ENCODE results near the gene CRHR2.
"Not testable (repeated sequence)": the region's sequence is repeated elsewhere in the genome, so short reads cannot be mapped to it uniquely, and the experiment has no call there.

The CRHR2 gene

DNA sequence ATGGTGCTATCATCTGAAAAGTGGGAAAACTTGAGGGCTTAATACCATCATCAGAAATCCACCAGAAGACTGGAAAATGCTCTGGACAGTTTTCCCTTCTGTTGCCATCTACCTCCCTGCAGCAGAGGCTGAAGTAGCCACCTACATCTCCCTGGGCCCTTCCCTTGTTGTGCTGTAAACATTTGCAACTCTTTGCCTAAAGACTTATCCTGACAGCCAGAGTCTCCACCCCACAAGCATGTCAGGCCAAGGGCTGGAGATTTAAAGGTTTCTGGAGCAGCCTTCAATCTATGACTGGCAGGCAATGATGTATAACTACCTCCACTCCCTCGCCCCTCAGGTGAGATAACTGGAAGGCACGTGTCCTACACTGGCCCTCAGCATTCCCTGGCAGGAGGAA, 39.9 kb upstream of the CRHR2 start:
- H3K4me3 ChIP-seq (ENCODE audit: low read depth, low read length), result no peak overlapping the region
- peaks cover 9% of the 10 kb centered on the region; the same call in 1 of the 2 replicates for H3K9me3 ChIP-seq (ENCODE audit: control insufficient read depth, insufficient read depth, low read length)
- H3K4me1 ChIP-seq (ENCODE audit: control insufficient read depth, insufficient read depth, low read length), result peaks cover 9% of the 10 kb centered on the region
- H3K9ac ChIP-seq (ENCODE audit: low read depth, low read length), result no peak overlapping the region
- H3K27ac ChIP-seq (ENCODE audit: low read depth, low read length), result no peak overlapping the region
- no peaks in the 10 kb centered on the region for H3K36me3 ChIP-seq (ENCODE audit: control insufficient read depth, insufficient read depth, low read length)
- H3K27me3 ChIP-seq (ENCODE audit: control insufficient read depth, insufficient read depth, low read length), result no peaks in the 10 kb centered on the region; the same call in 1 of the 2 replicates

DNA sequence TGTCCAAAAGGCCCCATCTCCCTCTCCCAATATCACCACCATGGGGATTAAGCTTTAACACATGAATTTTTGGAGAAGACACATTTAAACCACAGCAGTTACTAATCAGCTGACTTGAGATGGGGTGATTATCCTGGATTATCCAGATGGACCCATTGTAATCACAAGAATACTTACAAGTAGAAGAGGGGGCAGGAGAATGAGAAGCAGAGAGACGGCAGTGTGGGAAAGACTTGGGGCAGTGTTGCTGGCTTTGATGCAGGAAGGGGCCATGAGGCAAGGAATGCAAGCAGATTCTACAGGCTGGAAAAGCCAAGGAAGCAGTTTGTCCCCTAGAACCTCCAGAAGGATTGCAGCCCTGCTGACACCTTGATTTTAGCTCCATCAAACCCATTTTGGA, 39.0 kb upstream of the CRHR2 start:
- H3K27me3 ChIP-seq (ENCODE audit: control insufficient read depth, insufficient read depth, low read length), result no peaks in the 10 kb centered on the region; the same call in 1 of the 2 replicates
- H3K9ac ChIP-seq (ENCODE audit: low read depth, low read length), result no peak overlapping the region
- H3K36me3 ChIP-seq (ENCODE audit: control insufficient read depth, insufficient read depth, low read length), result no peaks in the 10 kb centered on the region
- no peaks in the 10 kb centered on the region for H3K4me1 ChIP-seq (ENCODE audit: control insufficient read depth, insufficient read depth, low read length)
- no peak overlapping the region for H3K27ac ChIP-seq (ENCODE audit: low read depth, low read length)
- H3K4me3 ChIP-seq (ENCODE audit: low read depth, low read length), result no peak overlapping the region
- peaks cover 9% of the 10 kb centered on the region; the same call in 1 of the 2 replicates for H3K9me3 ChIP-seq (ENCODE audit: control insufficient read depth, insufficient read depth, low read length)

DNA sequence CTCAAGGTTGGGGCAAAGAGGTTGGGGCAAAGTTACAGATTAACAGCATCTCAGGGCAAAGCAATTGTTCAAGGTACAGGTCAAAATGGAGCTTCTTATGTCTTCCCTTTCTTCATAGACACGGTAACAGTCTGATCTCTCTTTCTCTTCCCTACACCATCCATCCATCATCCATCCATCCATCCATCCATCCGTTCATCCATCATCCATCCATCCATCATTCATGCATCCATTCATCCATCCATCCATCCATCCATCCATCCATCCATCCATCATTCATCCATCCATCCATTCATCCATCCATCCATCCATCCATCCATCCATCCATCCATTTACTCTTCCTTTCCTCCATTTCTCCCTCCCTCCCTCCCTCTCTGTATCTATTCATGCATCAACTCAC, 37.2 kb upstream of the CRHR2 start:
- not testable (repeated sequence) for H3K27ac ChIP-seq (ENCODE audit: low read depth, low read length); H3K4me1 ChIP-seq (ENCODE audit: control insufficient read depth, insufficient read depth, low read length); H3K4me3 ChIP-seq (ENCODE audit: low read depth, low read length); H3K9me3 ChIP-seq (ENCODE audit: control insufficient read depth, insufficient read depth, low read length); H3K27me3 ChIP-seq (ENCODE audit: control insufficient read depth, insufficient read depth, low read length); H3K36me3 ChIP-seq (ENCODE audit: control insufficient read depth, insufficient read depth, low read length); H3K9ac ChIP-seq (ENCODE audit: low read depth, low read length)

DNA sequence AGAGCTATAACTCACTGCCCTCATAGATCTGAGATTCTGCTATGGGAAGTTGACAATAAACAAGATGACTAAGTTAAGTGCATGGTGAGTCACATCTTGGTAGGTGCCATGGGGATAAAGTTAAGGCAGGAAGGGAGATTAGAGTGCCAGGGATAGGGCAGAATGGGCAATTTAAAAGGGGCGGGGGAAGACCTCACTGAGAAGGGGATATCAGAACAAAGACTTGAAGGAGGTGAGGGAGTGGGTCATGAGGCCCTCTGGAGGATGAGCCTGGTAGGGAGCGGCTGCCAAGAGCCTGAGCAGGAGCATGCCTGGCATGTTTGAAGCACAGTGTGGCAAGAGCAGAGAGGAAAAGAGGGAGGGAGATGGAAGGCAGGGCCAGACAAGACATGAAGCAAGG, 34.9 kb upstream of the CRHR2 start:
- Histone ChIP-seq H3K27ac (ENCODE audit: low read depth, low read length) (no peak overlapping the region), H3K9me3 (ENCODE audit: control insufficient read depth, insufficient read depth, low read length) (peaks cover 9% of the 10 kb centered on the region; the same call in 1 of the 2 replicates), H3K4me3 (ENCODE audit: low read depth, low read length) (no peak overlapping the region), H3K4me1 (ENCODE audit: control insufficient read depth, insufficient read depth, low read length) (no peaks in the 10 kb centered on the region), H3K9ac (ENCODE audit: low read depth, low read length) (no peak overlapping the region), H3K36me3 (ENCODE audit: control insufficient read depth, insufficient read depth, low read length) (no peaks in the 10 kb centered on the region), H3K27me3 (ENCODE audit: control insufficient read depth, insufficient read depth, low read length) (no peaks in the 10 kb centered on the region)

DNA sequence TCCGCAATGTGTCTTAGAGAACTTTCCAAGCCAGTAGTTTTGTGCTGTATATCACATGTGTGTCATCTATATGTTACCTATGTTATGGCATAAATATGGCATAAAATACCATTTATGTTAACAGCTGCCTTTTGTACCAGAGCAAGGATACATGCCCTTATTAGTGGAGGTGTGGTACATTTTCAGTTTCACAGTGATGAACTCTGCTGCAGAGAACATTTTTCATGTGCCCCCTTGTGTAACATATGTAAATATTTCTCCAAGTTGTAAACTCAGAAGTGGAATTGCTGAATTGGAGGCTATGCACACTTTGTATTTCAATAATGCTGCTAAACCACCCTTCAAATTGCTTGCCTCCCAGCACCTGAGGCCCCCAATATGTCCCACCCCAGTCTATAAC, 31.9 kb upstream of the CRHR2 start:
- H3K9me3 ChIP-seq (ENCODE audit: control insufficient read depth, insufficient read depth, low read length), result peaks cover 9% of the 10 kb centered on the region; the same call in 1 of the 2 replicates
- H3K27me3 ChIP-seq (ENCODE audit: control insufficient read depth, insufficient read depth, low read length), result no peaks in the 10 kb centered on the region
- no peak overlapping the region for H3K9ac ChIP-seq (ENCODE audit: low read depth, low read length)
- H3K4me3 ChIP-seq (ENCODE audit: low read depth, low read length), result no peak overlapping the region
- peaks cover 8% of the 10 kb centered on the region; the same call in 1 of the 2 replicates for H3K4me1 ChIP-seq (ENCODE audit: control insufficient read depth, insufficient read depth, low read length)
- no peaks in the 10 kb centered on the region for H3K36me3 ChIP-seq (ENCODE audit: control insufficient read depth, insufficient read depth, low read length)
- H3K27ac ChIP-seq (ENCODE audit: low read depth, low read length), result no peak overlapping the region

DNA sequence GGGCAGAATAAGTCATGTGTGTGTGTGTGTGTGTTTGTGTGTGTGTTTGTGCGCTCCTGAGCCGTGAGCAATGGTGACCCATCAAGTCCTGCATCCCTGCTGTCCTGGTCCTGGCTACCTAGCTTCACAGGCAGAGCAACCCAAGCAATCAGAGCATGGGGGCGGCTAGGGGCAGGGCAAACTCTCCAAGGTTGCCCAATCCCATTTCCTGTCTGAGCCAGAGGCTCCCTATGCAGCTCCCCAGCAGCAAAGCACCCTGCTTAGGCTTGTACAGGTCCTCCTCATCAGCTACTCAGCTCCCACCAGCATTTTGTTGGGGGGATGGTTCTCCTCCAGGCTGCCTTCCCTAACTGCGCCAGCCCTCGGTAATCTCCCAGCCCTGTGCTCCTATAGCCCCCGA, 31.1 kb upstream of the CRHR2 start:
- H3K27me3 ChIP-seq (ENCODE audit: control insufficient read depth, insufficient read depth, low read length), result no peaks in the 10 kb centered on the region
- no peak overlapping the region for H3K27ac ChIP-seq (ENCODE audit: low read depth, low read length)
- H3K9ac ChIP-seq (ENCODE audit: low read depth, low read length), result no peak overlapping the region
- no peak overlapping the region for H3K4me3 ChIP-seq (ENCODE audit: low read depth, low read length)
- H3K9me3 ChIP-seq (ENCODE audit: control insufficient read depth, insufficient read depth, low read length), result peaks cover 8% of the 10 kb centered on the region; the same call in 1 of the 2 replicates
- peaks cover 8% of the 10 kb centered on the region; the same call in 1 of the 2 replicates for H3K4me1 ChIP-seq (ENCODE audit: control insufficient read depth, insufficient read depth, low read length)
- H3K36me3 ChIP-seq (ENCODE audit: control insufficient read depth, insufficient read depth, low read length), result no peaks in the 10 kb centered on the region

DNA sequence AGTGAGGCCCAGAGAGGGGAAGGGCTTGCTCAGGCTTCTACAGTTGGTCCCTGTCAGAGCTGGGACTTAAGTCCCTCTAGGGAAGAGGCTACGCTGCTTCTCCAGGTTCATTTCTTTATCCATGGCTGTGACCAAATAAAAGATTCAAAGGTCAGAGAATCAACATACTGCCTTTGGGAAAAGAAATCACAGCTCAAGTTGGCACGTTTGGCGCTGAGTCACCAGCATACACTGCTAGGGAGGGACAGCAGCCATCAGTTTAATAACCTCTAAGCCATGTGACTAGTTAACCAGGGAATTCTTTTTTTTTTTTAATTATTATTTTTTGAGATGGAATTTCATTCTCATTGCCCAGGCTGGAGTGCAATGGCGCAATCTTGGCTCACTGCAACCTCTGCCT, 28.4 kb upstream of the CRHR2 start:
- no peak overlapping the region for H3K27ac ChIP-seq (ENCODE audit: low read depth, low read length)
- H3K9me3 ChIP-seq (ENCODE audit: control insufficient read depth, insufficient read depth, low read length), result no peaks in the 10 kb centered on the region
- H3K27me3 ChIP-seq (ENCODE audit: control insufficient read depth, insufficient read depth, low read length), result no peaks in the 10 kb centered on the region
- H3K9ac ChIP-seq (ENCODE audit: low read depth, low read length), result no peak overlapping the region
- no peak overlapping the region for H3K4me3 ChIP-seq (ENCODE audit: low read depth, low read length)
- H3K4me1 ChIP-seq (ENCODE audit: control insufficient read depth, insufficient read depth, low read length), result peaks cover 8% of the 10 kb centered on the region; the same call in 1 of the 2 replicates
- no peaks in the 10 kb centered on the region for H3K36me3 ChIP-seq (ENCODE audit: control insufficient read depth, insufficient read depth, low read length)

DNA sequence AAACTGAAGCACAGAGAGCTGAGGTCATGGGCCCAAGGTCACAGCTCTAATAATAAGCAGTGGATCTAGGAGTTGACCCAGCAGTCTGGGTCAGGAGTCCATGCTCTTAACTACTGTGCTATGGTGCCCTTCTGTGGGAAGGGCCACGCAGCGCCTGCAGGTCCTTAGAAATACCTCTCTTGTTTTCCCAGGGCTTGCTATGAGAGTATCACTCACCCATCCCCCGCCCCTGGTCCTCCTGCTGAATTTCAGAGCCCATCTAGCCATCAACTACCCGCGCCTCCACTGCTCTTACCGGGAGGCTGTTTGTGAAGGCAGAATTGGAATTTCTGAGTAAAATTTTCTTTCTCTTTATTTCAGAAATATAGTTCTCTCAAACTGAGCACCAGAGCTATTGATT, 27.3 kb upstream of the CRHR2 start:
- Histone ChIP-seq H3K27me3 (ENCODE audit: control insufficient read depth, insufficient read depth, low read length) (no peaks in the 10 kb centered on the region), H3K9ac (ENCODE audit: low read depth, low read length) (no peak overlapping the region), H3K4me1 (ENCODE audit: control insufficient read depth, insufficient read depth, low read length) (peaks cover 8% of the 10 kb centered on the region; the same call in 1 of the 2 replicates), H3K27ac (ENCODE audit: low read depth, low read length) (no peak overlapping the region), H3K4me3 (ENCODE audit: low read depth, low read length) (no peak overlapping the region), H3K36me3 (ENCODE audit: control insufficient read depth, insufficient read depth, low read length) (no peaks in the 10 kb centered on the region), H3K9me3 (ENCODE audit: control insufficient read depth, insufficient read depth, low read length) (no peaks in the 10 kb centered on the region)

DNA sequence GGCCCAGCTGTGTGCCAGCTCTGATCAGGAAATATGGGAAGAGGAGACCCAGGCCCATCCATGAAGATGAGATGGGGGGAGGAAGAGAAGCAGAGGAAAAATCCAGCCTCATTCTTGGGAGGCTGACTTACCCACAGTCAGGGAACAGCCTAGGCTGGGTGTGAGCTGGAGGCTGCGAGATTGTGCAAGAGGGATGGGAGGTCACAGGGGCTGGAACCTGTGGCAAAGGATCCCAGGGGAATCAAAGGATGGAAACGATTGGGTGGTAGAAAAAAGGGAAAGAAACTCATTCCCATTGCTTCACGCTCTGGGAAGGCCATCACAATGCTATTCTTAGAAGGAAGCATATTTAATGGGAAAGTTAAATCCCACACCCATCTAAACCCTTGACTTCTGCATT, 26.7 kb upstream of the CRHR2 start:
- Histone ChIP-seq H3K4me1 (ENCODE audit: control insufficient read depth, insufficient read depth, low read length) (peaks cover 8% of the 10 kb centered on the region; the same call in 1 of the 2 replicates), H3K36me3 (ENCODE audit: control insufficient read depth, insufficient read depth, low read length) (no peaks in the 10 kb centered on the region), H3K9me3 (ENCODE audit: control insufficient read depth, insufficient read depth, low read length) (no peaks in the 10 kb centered on the region), H3K4me3 (ENCODE audit: low read depth, low read length) (no peak overlapping the region), H3K27me3 (ENCODE audit: control insufficient read depth, insufficient read depth, low read length) (no peaks in the 10 kb centered on the region), H3K27ac (ENCODE audit: low read depth, low read length) (no peak overlapping the region), H3K9ac (ENCODE audit: low read depth, low read length) (no peak overlapping the region)

DNA sequence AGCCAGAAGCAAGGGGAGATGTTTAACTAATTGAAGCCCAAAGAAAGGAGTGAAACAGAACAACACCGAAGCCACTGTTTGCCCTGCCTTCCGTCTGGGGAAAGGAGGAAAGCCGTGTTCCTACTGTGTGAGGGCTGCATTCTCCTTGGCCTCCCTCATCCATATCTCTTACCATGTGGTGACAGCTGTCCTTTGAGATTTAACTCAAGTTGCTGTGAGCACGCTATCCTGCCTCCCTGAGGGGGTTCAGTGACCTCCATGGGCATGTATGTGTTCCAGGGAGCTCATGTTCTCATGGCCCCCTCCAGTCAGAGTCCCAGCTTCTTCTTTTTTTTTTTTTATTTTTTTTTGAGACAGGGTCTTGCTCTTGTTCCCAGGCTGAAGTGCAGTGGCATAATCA, 26.2 kb upstream of the CRHR2 start:
- H3K4me3 ChIP-seq (ENCODE audit: low read depth, low read length), result no peak overlapping the region
- no peak overlapping the region for H3K9ac ChIP-seq (ENCODE audit: low read depth, low read length)
- H3K36me3 ChIP-seq (ENCODE audit: control insufficient read depth, insufficient read depth, low read length), result no peaks in the 10 kb centered on the region
- H3K4me1 ChIP-seq (ENCODE audit: control insufficient read depth, insufficient read depth, low read length), result peaks cover 8% of the 10 kb centered on the region; the same call in 1 of the 2 replicates
- no peaks in the 10 kb centered on the region for H3K27me3 ChIP-seq (ENCODE audit: control insufficient read depth, insufficient read depth, low read length)
- no peak overlapping the region for H3K27ac ChIP-seq (ENCODE audit: low read depth, low read length)
- H3K9me3 ChIP-seq (ENCODE audit: control insufficient read depth, insufficient read depth, low read length), result no peaks in the 10 kb centered on the region

DNA sequence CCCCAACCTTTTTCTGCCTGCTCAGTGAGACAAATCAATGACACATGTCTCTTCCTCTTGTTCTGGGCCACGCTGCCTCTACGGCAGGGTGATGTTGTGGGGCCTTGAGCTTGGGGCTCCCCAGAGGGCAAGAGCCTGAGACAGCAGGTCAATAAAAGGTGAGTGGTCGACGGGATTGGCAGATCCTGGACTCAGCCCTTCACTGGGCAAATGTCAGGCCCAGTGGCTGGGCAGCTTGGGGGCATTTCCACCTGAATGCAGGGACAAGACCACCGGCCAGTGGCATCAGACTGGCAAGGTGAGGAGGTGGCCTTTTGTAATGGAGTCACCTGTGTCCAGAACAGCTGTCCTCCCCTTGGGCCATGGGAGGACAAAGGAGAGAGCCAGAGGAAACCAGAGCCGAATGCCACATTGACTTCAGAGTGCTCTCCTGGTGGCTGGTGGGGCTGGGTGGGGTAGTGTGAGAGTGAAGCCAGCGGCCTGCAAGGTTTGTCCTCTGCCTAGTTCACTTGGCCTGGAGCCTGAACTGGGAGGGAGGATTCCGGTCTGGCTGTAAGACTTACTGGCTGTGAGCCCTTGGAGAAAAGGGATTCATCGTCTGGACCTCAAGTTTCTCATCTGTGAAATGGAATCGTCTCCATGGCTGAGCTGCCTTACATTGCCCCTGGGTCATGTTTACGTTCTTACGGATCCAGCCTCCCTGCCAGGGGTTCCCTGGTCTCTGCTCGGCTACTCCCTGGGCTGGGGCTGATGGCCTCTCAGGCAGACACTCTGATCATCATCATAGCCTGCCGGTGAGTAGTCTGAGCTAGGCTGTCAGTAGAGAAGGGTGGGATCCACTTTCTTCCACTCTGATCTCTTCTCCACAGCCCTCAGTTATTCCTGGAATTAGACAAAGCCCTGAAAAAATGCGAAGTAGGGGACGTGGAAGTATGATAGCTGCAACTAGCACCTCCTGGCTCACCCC, 25.4 kb upstream of the CRHR2 start:
- no peaks in the 10 kb centered on the region for H3K9me3 ChIP-seq (ENCODE audit: control insufficient read depth, insufficient read depth, low read length)
- no peak overlapping the region for H3K9ac ChIP-seq (ENCODE audit: low read depth, low read length)
- H3K27me3 ChIP-seq (ENCODE audit: control insufficient read depth, insufficient read depth, low read length), result no peaks in the 10 kb centered on the region
- no peaks in the 10 kb centered on the region for H3K36me3 ChIP-seq (ENCODE audit: control insufficient read depth, insufficient read depth, low read length)
- H3K4me3 ChIP-seq (ENCODE audit: low read depth, low read length), result no peak overlapping the region
- peaks cover 8% of the 10 kb centered on the region; the same call in 1 of the 2 replicates for H3K4me1 ChIP-seq (ENCODE audit: control insufficient read depth, insufficient read depth, low read length)
- H3K27ac ChIP-seq (ENCODE audit: low read depth, low read length), result no peak overlapping the region

Data from HUES48 (cell line).